ENCODE measurements around the gene CSRNP2.
"Not testable (repeated sequence)": the region's sequence is repeated elsewhere in the genome, so short reads cannot be mapped to it uniquely, and the experiment has no call there.

The CSRNP2 gene

GRCh38 chr12:51085757-51086156 lies 2.4 kb upstream of the CSRNP2 start:
- Histone ChIP-seq H3K4me1 (ENCODE audit: low read depth, poor library complexity, severe bottlenecking) (peaks cover 9% of the 10 kb centered on the region), H4K20me1 (ENCODE audit: insufficient read depth) (no peaks in the 10 kb centered on the region), H3K9ac (no peak overlapping the region), H3K36me3 (ENCODE audit: insufficient read depth) (no peaks in the 10 kb centered on the region), H2AFZ (ENCODE audit: low read depth) (no peak overlapping the region), H3K4me2 (no peak overlapping the region), H3K27me3 (ENCODE audit: insufficient read depth, low read depth) (no peaks in the 10 kb centered on the region; the same call in 1 of the 2 replicates), H3K79me2 (ENCODE audit: insufficient read depth, low read depth) (no peaks in the 10 kb centered on the region), H3K4me3 (IDR thresholded peaks at IDR 0.05; ENCODE audit: insufficient read depth, low read depth, low read length) (no peak overlapping the region), H3K27ac (no peak overlapping the region)
- no peak for TF ChIP-seq CTCF (conservative IDR thresholded peaks at IDR 0.05; ENCODE audit: low read depth, low read length)

- Histone ChIP-seq H3K4me2 (peak overlapping the region; percentile 97), H4K20me1 (ENCODE audit: insufficient read depth) (no peaks in the 10 kb centered on the region), H3K27ac (no peak overlapping the region)
Observed at GRCh38 chr12:51082561-51083125, 753 bp downstream of the CSRNP2 start.

GRCh38 chr12:51081421-51081820 lies 2.0 kb downstream of the CSRNP2 start:
- Histone ChIP-seq H2AFZ (ENCODE audit: low read depth) (no peak overlapping the region), H4K20me1 (ENCODE audit: insufficient read depth) (no peaks in the 10 kb centered on the region), H3K27ac (no peak overlapping the region), H3K4me1 (ENCODE audit: low read depth, poor library complexity, severe bottlenecking) (peaks cover 9% of the 10 kb centered on the region), H3K79me2 (ENCODE audit: insufficient read depth, low read depth) (no peaks in the 10 kb centered on the region), H3K9ac (no peak overlapping the region), H3K36me3 (ENCODE audit: insufficient read depth) (no peaks in the 10 kb centered on the region), H3K27me3 (ENCODE audit: insufficient read depth, low read depth) (no peaks in the 10 kb centered on the region; the same call in 1 of the 2 replicates), H3K4me2 (no peak overlapping the region; the same call in 1 of the 2 replicates), H3K4me3 (IDR thresholded peaks at IDR 0.05; ENCODE audit: insufficient read depth, low read depth, low read length) (no peak overlapping the region)
- TF ChIP-seq CTCF (conservative IDR thresholded peaks at IDR 0.05; ENCODE audit: low read depth, low read length), result no peak

More at GRCh38 chr12:51082561-51083125, 753 bp downstream of the CSRNP2 start:
- Histone ChIP-seq H3K4me1 (ENCODE audit: low read depth, poor library complexity, severe bottlenecking) (peaks cover 9% of the 10 kb centered on the region), H3K9ac (peak overlapping the region; percentile 86), H3K79me2 (ENCODE audit: insufficient read depth, low read depth) (no peaks in the 10 kb centered on the region), H3K4me3 (IDR thresholded peaks at IDR 0.05; ENCODE audit: insufficient read depth, low read depth, low read length) (no peak overlapping the region), H3K27me3 (ENCODE audit: insufficient read depth, low read depth) (no peaks in the 10 kb centered on the region; the same call in 1 of the 2 replicates), H2AFZ (ENCODE audit: low read depth) (peak overlapping the region; percentile 97), H3K36me3 (ENCODE audit: insufficient read depth) (no peaks in the 10 kb centered on the region)
- no peak for TF ChIP-seq CTCF (conservative IDR thresholded peaks at IDR 0.05; ENCODE audit: low read depth, low read length)

GRCh38 chr12:51080136-51080535 lies 3.3 kb downstream of the CSRNP2 start:
- H3K36me3 ChIP-seq (ENCODE audit: insufficient read depth), result no peaks in the 10 kb centered on the region
- H4K20me1 ChIP-seq (ENCODE audit: insufficient read depth), result no peaks in the 10 kb centered on the region
- no peaks in the 10 kb centered on the region; the same call in 1 of the 2 replicates for H3K27me3 ChIP-seq (ENCODE audit: insufficient read depth, low read depth)
- no peak overlapping the region for H3K4me2 ChIP-seq
- H3K4me1 ChIP-seq (ENCODE audit: low read depth, poor library complexity, severe bottlenecking), result peaks cover 9% of the 10 kb centered on the region
- H3K9ac ChIP-seq, result no peak overlapping the region
- TF ChIP-seq CTCF (conservative IDR thresholded peaks at IDR 0.05; ENCODE audit: low read depth, low read length), result no peak
- H3K4me3 ChIP-seq (IDR thresholded peaks at IDR 0.05; ENCODE audit: insufficient read depth, low read depth, low read length), result no peak overlapping the region
- H3K79me2 ChIP-seq (ENCODE audit: insufficient read depth, low read depth), result no peaks in the 10 kb centered on the region
- no peak overlapping the region for H2AFZ ChIP-seq (ENCODE audit: low read depth)
- no peak overlapping the region for H3K27ac ChIP-seq

GRCh38 chr12:51078866-51079265 lies 4.5 kb downstream of the CSRNP2 start:
- not testable (repeated sequence) for H3K4me3 ChIP-seq (IDR thresholded peaks at IDR 0.05; ENCODE audit: insufficient read depth, low read depth, low read length); H4K20me1 ChIP-seq (ENCODE audit: insufficient read depth); H3K27ac ChIP-seq

GRCh38 chr12:51078346-51078745 lies 5.0 kb downstream of the CSRNP2 start:
- not testable (repeated sequence) for H4K20me1 ChIP-seq (ENCODE audit: insufficient read depth); H3K36me3 ChIP-seq (ENCODE audit: insufficient read depth); H3K4me3 ChIP-seq (IDR thresholded peaks at IDR 0.05; ENCODE audit: insufficient read depth, low read depth, low read length); H3K27me3 ChIP-seq (ENCODE audit: insufficient read depth, low read depth); H2AFZ ChIP-seq (ENCODE audit: low read depth); H3K27ac ChIP-seq; H3K4me1 ChIP-seq (ENCODE audit: low read depth, poor library complexity, severe bottlenecking); H3K4me2 ChIP-seq; H3K9ac ChIP-seq; H3K79me2 ChIP-seq (ENCODE audit: insufficient read depth, low read depth)

More at GRCh38 chr12:51078866-51079265, 4.5 kb downstream of the CSRNP2 start:
- not testable (repeated sequence) for H3K79me2 ChIP-seq (ENCODE audit: insufficient read depth, low read depth); H3K4me2 ChIP-seq; H3K36me3 ChIP-seq (ENCODE audit: insufficient read depth); H3K9ac ChIP-seq; H2AFZ ChIP-seq (ENCODE audit: low read depth); H3K4me1 ChIP-seq (ENCODE audit: low read depth, poor library complexity, severe bottlenecking); H3K27me3 ChIP-seq (ENCODE audit: insufficient read depth, low read depth)

Measured in KMS-11 (cell line).